Smooth muscle cell (in vitro differentiated cells): ENCODE measurements around the gene FKBP14. TPM values are rescaled to one million over a fixed set of nuclear protein-coding genes. Genes with fewer than 3 reads are reported as not detected.

ENCODE experiments used
- DNase-seq: peaks from one replicate; lab custom pipeline; 2025; ENCODE audit not compliant: unreplicated experiment; lab: John Stamatoyannopoulos, UW
- H2AFZ ChIP-seq: fragments of 200-600 bp; sonication (generic); 2 replicates; pipeline ENCODE4 v1.6.0; 2016; ENCODE audit warnings: antibody characterized with exemption, low read depth, mild to moderate bottlenecking
- H3F3A ChIP-seq: fragments of 200-600 bp; sonication (generic); 2 replicates; pipeline ENCODE4 v1.6.0; 2017; ENCODE audit warnings: antibody characterized with exemption, low read depth
- H3K27ac ChIP-seq: fragments of 200-600 bp; sonication (generic); 2 replicates; pipeline ENCODE4 v1.5.1; 2016; ENCODE audit warnings: low read depth, mild to moderate bottlenecking
- H3K27me3 ChIP-seq: fragments of 200-600 bp; sonication (generic); 2 replicates; pipeline ENCODE4 v1.6.1; 2016; ENCODE audit warnings: low read depth, mild to moderate bottlenecking
- H3K36me3 ChIP-seq: fragments of 200-600 bp; sonication (generic); 2 replicates; pipeline ENCODE4 v1.5.1; 2016; ENCODE audit warnings: low read depth
- H3K4me1 ChIP-seq: fragments of 200-600 bp; sonication (generic); 2 replicates; pipeline ENCODE4 v1.5.1; 2016; ENCODE audit warnings: low read depth
- H3K4me2 ChIP-seq: fragments of 200-600 bp; sonication (generic); 2 replicates; pipeline ENCODE4 v1.6.0; 2016; ENCODE audit warnings: mild to moderate bottlenecking
- H3K4me3 ChIP-seq: fragments of 200-600 bp; sonication (generic); 2 replicates; pipeline ENCODE4 v1.5.1; 2016; ENCODE audit warnings: mild to moderate bottlenecking
- H3K79me2 ChIP-seq: fragments of 200-600 bp; sonication (generic); 2 replicates; pipeline ENCODE4 v1.6.0; 2016; ENCODE audit warnings: low read depth, mild to moderate bottlenecking
- H3K9ac ChIP-seq: fragments of 200-600 bp; sonication (generic); 2 replicates; pipeline ENCODE4 v1.6.0; 2016; ENCODE audit warnings: low read depth
- H3K9me3 ChIP-seq: fragments of 200-600 bp; sonication (generic); replicated peaks from 2 replicates; pipeline ENCODE4 v1.5.1; 2016; ENCODE audit warnings: low read depth
- H4K20me1 ChIP-seq: fragments of 200-600 bp; sonication (generic); 2 replicates; pipeline ENCODE4 v1.6.0; 2016; ENCODE audit warnings: low read depth
- CTCF ChIP-seq: fragments of 200-600 bp; sonication (generic); IDR thresholded peaks from 2 replicates; pipeline ENCODE4 v1.5.1; 2017; ENCODE audit warnings: borderline replicate concordance, mild to moderate bottlenecking, antibody characterized with exemption; ENCODE audit not compliant: insufficient read depth, poor library complexity, severe bottlenecking
- WGBS: methylation state at CpG from one replicate; pipeline ENCODE4 v1.1.7; 2016; ENCODE audit warnings: low lambda C conversion rate; 5-methylcytosine and 5-hydroxymethylcytosine counted together
- polyA plus RNA-seq: library from polyadenylated mRNA; unstranded; fragments of >200 nt; fragmentation: Nextera tagmentation; extraction: Ambion mirVana; gene quantifications from 2 replicates; pipeline ENCODE4 v1.2.1, GENCODE V29; 2016
- total RNA-seq: library from RNA; depleted of rRNA; stranded (reverse); fragments of >200 nt; gene quantifications from 2 replicates; pipeline ENCODE4 v1.2.3, GENCODE V29; 2014

Gene FKBP14
- total and polyA plus RNA-seq, 2 experiments from 2014 or later: 90.1 to 111 TPM

DNA sequence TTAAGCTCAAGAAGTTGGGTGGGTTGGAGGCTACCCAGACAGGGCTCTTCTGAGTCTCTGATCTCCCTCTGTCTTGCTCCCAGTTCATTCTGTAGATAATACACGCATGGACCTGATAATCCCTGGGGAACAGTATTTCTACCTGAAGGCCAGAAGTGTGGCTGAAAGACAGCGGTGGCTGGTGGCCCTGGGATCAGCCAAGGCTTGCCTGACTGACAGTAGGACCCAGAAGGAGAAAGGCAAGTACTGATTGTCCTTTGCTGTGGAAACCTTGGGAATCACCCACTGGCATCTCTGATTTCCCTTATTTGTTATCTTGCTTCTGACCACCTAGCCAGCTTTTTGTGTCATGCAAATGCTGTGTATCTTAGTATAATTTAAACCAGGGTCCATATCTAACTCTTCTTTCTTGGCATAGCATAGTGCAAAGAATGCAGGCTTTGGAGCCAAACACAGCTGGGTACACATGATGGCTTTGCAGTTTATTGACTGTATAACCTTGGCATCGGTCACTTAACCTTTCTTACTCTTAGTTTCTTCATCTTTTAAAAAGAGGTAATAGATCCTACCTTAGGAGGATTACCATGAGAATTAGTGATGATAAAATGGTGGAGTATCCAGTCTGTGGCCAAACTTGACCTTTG is 19.7 kb upstream of the FKBP14 start:
- peaks cover 20% of the 10 kb centered on the region for H3K79me2 ChIP-seq
- H3K4me1 ChIP-seq: peaks cover 3% of the 10 kb centered on the region
- DNase-seq: no peak
- no peaks in the 10 kb centered on the region for H3F3A ChIP-seq
- WGBS: 89% methylated on average over 3 of the region's 3 CpGs
- no peak for TF ChIP-seq CTCF
- no peak overlapping the region for H2AFZ ChIP-seq
- H3K36me3 ChIP-seq: peaks cover 3% of the 10 kb centered on the region
- no peaks in the 10 kb centered on the region for H3K27me3 ChIP-seq
- H3K9me3 ChIP-seq: no peaks in the 10 kb centered on the region
- peaks cover 49% of the 10 kb centered on the region for H4K20me1 ChIP-seq
- H3K4me2 ChIP-seq: no peak overlapping the region
- H3K4me3 ChIP-seq: no peak overlapping the region
- no peak overlapping the region for H3K27ac ChIP-seq
- no peak overlapping the region for H3K9ac ChIP-seq

GRCh38 chr7:30041526-30042269 is 15.2 kb upstream of the FKBP14 start:
- no peak for TF ChIP-seq CTCF
- no peak for DNase-seq

GRCh38 chr7:30040938-30041337 is 14.4 kb upstream of the FKBP14 start:
- Histone ChIP-seq H3K36me3 (no peaks in the 10 kb centered on the region), H3K4me2 (no peak overlapping the region), H2AFZ (no peak overlapping the region), H3K27me3 (no peaks in the 10 kb centered on the region), H3K27ac (no peak overlapping the region), H3K9me3 (no peaks in the 10 kb centered on the region), H4K20me1 (peaks cover 91% of the 10 kb centered on the region), H3K4me1 (peaks cover 10% of the 10 kb centered on the region), H3F3A (no peaks in the 10 kb centered on the region), H3K9ac (no peak overlapping the region), H3K79me2 (peaks cover 61% of the 10 kb centered on the region), H3K4me3 (no peak overlapping the region)
- no peak for TF ChIP-seq CTCF
- DNase-seq: no peak

More at GRCh38 chr7:30041526-30042269, 15.2 kb upstream of the FKBP14 start:
- Histone ChIP-seq H3K36me3 (no peaks in the 10 kb centered on the region), H3K79me2 (peaks cover 58% of the 10 kb centered on the region), H2AFZ (no peak overlapping the region), H3K27ac (no peak overlapping the region), H3K4me1 (peaks cover 10% of the 10 kb centered on the region), H4K20me1 (peaks cover 85% of the 10 kb centered on the region), H3F3A (no peaks in the 10 kb centered on the region), H3K4me2 (no peak overlapping the region), H3K9me3 (no peaks in the 10 kb centered on the region), H3K27me3 (no peaks in the 10 kb centered on the region), H3K4me3 (no peak overlapping the region), H3K9ac (no peak overlapping the region)
- 84% methylated on average over 4 of the region's 4 CpGs for WGBS
